ENCODE results near the gene R3HDM4. TPM values are rescaled to one million over a fixed set of nuclear protein-coding genes. Genes with fewer than 3 reads are reported as not detected.

Gene R3HDM4
- total and polyA plus RNA-seq, 4 donors = 14.1 to 72.4 (median 20.2) TPM

DNA sequence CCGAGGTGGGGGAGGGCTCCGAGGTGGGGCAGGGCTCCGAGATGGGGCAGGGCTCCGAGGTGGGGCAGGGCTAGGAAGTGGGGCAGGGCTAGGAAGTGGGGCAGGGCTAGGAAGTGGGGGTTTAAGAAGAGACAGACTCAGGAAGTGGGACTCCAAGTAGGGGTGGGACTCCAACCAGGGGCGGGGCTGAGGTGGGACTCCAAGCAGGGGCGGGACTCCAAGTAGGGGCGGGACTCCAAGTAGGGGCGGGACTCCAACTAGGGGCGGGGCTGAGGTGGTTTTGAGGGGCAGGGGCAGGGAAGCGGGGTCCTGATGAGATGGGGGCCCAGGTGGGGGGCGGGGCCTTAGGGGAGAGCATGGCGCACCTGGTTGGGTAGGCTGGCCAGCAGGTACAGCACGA lies 39.9 kb downstream of the R3HDM4 start:
- TF ChIP-seq JUND (IDR thresholded peaks at IDR 0.05) (no peak), GABPA (IDR thresholded peaks at IDR 0.05 in 1 of 2, conservative IDR thresholded peaks at IDR 0.05 in 1 of 2) (no peak), EGR1 (IDR thresholded peaks at IDR 0.05; ENCODE audit: low read depth in 2 of 2) (no peak), ZBTB33 (IDR thresholded peaks at IDR 0.05) (no peak), FOXA1 (IDR thresholded peaks at IDR 0.05) (no peak), MAX (IDR thresholded peaks at IDR 0.05) (no peak), REST (IDR thresholded peaks at IDR 0.05) (no peak), TAF1 (conservative IDR thresholded peaks at IDR 0.05) (no peak), HNF4A (conservative IDR thresholded peaks at IDR 0.05) (no peak), ATF3 (IDR thresholded peaks at IDR 0.05) (no peak)
- TF ChIP-seq, protein P1, sequence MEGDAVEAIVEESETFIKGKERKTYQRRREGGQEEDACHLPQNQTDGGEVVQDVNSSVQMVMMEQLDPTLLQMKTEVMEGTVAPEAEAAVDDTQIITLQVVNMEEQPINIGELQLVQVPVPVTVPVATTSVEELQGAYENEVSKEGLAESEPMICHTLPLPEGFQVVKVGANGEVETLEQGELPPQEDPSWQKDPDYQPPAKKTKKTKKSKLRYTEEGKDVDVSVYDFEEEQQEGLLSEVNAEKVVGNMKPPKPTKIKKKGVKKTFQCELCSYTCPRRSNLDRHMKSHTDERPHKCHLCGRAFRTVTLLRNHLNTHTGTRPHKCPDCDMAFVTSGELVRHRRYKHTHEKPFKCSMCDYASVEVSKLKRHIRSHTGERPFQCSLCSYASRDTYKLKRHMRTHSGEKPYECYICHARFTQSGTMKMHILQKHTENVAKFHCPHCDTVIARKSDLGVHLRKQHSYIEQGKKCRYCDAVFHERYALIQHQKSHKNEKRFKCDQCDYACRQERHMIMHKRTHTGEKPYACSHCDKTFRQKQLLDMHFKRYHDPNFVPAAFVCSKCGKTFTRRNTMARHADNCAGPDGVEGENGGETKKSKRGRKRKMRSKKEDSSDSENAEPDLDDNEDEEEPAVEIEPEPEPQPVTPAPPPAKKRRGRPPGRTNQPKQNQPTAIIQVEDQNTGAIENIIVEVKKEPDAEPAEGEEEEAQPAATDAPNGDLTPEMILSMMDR (IDR thresholded peaks at IDR 0.05; ENCODE audit: low read depth, low read length, missing input control) = no peak
- Histone ChIP-seq H3K9ac (ENCODE audit: low read depth in 1 of 2, low read length in 2 of 2) (no peak overlapping the region), H3K27me3 (ENCODE audit: control insufficient read depth in 4 of 4, insufficient read depth in 4 of 4, low read length in 3 of 4) (no peaks in the 10 kb centered on the region), H3K27ac (ENCODE audit: low read depth in 1 of 2, low read length in 2 of 2) (no peak overlapping the region), H3K36me3 (ENCODE audit: control insufficient read depth in 4 of 4, insufficient read depth in 3 of 4, low read depth in 1 of 4, low read length in 3 of 4) (peaks cover 7 to 46% (median 11%) of the 10 kb centered on the region in 4 donors), H3K9me3 (ENCODE audit: control insufficient read depth in 4 of 4, low read length in 3 of 4) (no peaks in the 10 kb centered on the region), H3K4me1 (ENCODE audit: control insufficient read depth in 4 of 4, insufficient read depth in 4 of 4, low read length in 3 of 4) (no peaks in the 10 kb centered on the region), H3K4me3 (ENCODE audit: low read depth in 1 of 3, low read length in 3 of 3) (no peak overlapping the region)
- DNase-seq (ENCODE audit: low spot score) = no peak
- 88% methylated on average over 9 of the region's 13 CpGs for WGBS

- DNase-seq (ENCODE audit: low spot score) = peak; percentile 65
- Histone ChIP-seq H3K27me3 (ENCODE audit: control insufficient read depth in 4 of 4, insufficient read depth in 4 of 4, low read length in 3 of 4) (no peaks in the 10 kb centered on the region), H3K9me3 (ENCODE audit: control insufficient read depth in 4 of 4, low read length in 3 of 4) (no peaks in the 10 kb centered on the region), H3K36me3 (ENCODE audit: control insufficient read depth in 4 of 4, insufficient read depth in 3 of 4, low read depth in 1 of 4, low read length in 3 of 4) (peaks cover 9 to 53% (median 13%) of the 10 kb centered on the region in 4 donors), H3K4me3 (ENCODE audit: low read depth in 1 of 3, low read length in 3 of 3) (no peak overlapping the region), H3K27ac (ENCODE audit: low read depth in 1 of 2, low read length in 2 of 2) (no peak overlapping the region), H3K4me1 (ENCODE audit: control insufficient read depth in 4 of 4, insufficient read depth in 4 of 4, low read length in 3 of 4) (no peaks in the 10 kb centered on the region), H3K9ac (ENCODE audit: low read depth in 1 of 2, low read length in 2 of 2) (no peak overlapping the region)
- TF ChIP-seq YY1 (IDR thresholded peaks at IDR 0.05) (no peak), GABPA (IDR thresholded peaks at IDR 0.05 in 1 of 2, conservative IDR thresholded peaks at IDR 0.05 in 1 of 2) (no peak), FOXA2 (IDR thresholded peaks at IDR 0.05) (no peak), ZBTB33 (IDR thresholded peaks at IDR 0.05) (no peak)
- WGBS = 81% methylated on average over 27 of the region's 27 CpGs
Measured at GRCh38 chr19:872266-872951, 40.6 kb downstream of the R3HDM4 start.

Measured in liver (tissue), 9 donors.